ENCODE data around the gene KIF13A.

The KIF13A gene

GRCh38 chr6:17790489-17790888 lies 196.9 kb downstream of the KIF13A start:
- no peaks in the 10 kb centered on the region for H3K27me3 ChIP-seq (ENCODE audit: low read depth, low read length)
- H3K9ac ChIP-seq (ENCODE audit: low read length) = no peak overlapping the region
- no peak overlapping the region for H3K27ac ChIP-seq (ENCODE audit: low read length)
- no peak overlapping the region for H3K4me2 ChIP-seq (ENCODE audit: low read length)
- TF ChIP-seq EZH2phosphoT487 (IDR thresholded peaks at IDR 0.05; ENCODE audit: low read depth) (no peak), CTCF (IDR thresholded peaks at IDR 0.05; ENCODE audit: low read depth, low read length) (no peak)
- no peaks in the 10 kb centered on the region for H3K4me1 ChIP-seq (ENCODE audit: low read length)
- H3K4me3 ChIP-seq (ENCODE audit: low read length) = no peak overlapping the region
- H3K9me3 ChIP-seq (ENCODE audit: insufficient read depth, low read length) = no peaks in the 10 kb centered on the region
- no peak overlapping the region for H2AFZ ChIP-seq (ENCODE audit: low read depth, low read length)
- H3K36me3 ChIP-seq (replicated peaks; ENCODE audit: low read depth, low read length) = no peaks in the 10 kb centered on the region
- no peaks in the 10 kb centered on the region for H3K79me2 ChIP-seq (ENCODE audit: low read length)
- H4K20me1 ChIP-seq (ENCODE audit: insufficient read depth, low read length) = no peaks in the 10 kb centered on the region

- no peak overlapping the region for H3K4me2 ChIP-seq (ENCODE audit: low read length)
- H3K36me3 ChIP-seq (replicated peaks; ENCODE audit: low read depth, low read length) = no peaks in the 10 kb centered on the region
- no peak overlapping the region for H2AFZ ChIP-seq (ENCODE audit: low read depth, low read length)
- TF ChIP-seq CTCF (IDR thresholded peaks at IDR 0.05; ENCODE audit: low read depth, low read length) (no peak), EZH2phosphoT487 (IDR thresholded peaks at IDR 0.05; ENCODE audit: low read depth) (no peak)
- no peak overlapping the region for H3K9ac ChIP-seq (ENCODE audit: low read length)
- H3K4me3 ChIP-seq (ENCODE audit: low read length) = no peak overlapping the region
- no peaks in the 10 kb centered on the region for H3K4me1 ChIP-seq (ENCODE audit: low read length)
- H4K20me1 ChIP-seq (ENCODE audit: insufficient read depth, low read length) = no peaks in the 10 kb centered on the region
- no peaks in the 10 kb centered on the region for H3K9me3 ChIP-seq (ENCODE audit: insufficient read depth, low read length)
- H3K27ac ChIP-seq (ENCODE audit: low read length) = no peak overlapping the region
- H3K79me2 ChIP-seq (ENCODE audit: low read length) = no peaks in the 10 kb centered on the region
- H3K27me3 ChIP-seq (ENCODE audit: low read depth, low read length) = no peaks in the 10 kb centered on the region
These were observed 202.2 kb downstream of the KIF13A start for GRCh38 chr6:17785094-17785787.

GRCh38 chr6:17780061-17780460 lies 207.4 kb downstream of the KIF13A start:
- Histone ChIP-seq H3K36me3 (replicated peaks; ENCODE audit: low read depth, low read length) (no peaks in the 10 kb centered on the region), H4K20me1 (ENCODE audit: insufficient read depth, low read length) (no peaks in the 10 kb centered on the region), H3K27me3 (ENCODE audit: low read depth, low read length) (no peaks in the 10 kb centered on the region), H3K79me2 (ENCODE audit: low read length) (no peaks in the 10 kb centered on the region), H3K4me1 (ENCODE audit: low read length) (no peaks in the 10 kb centered on the region), H3K4me2 (ENCODE audit: low read length) (no peak overlapping the region), H3K9me3 (ENCODE audit: insufficient read depth, low read length) (no peaks in the 10 kb centered on the region), H3K4me3 (ENCODE audit: low read length) (no peak overlapping the region), H3K9ac (ENCODE audit: low read length) (no peak overlapping the region), H3K27ac (ENCODE audit: low read length) (no peak overlapping the region), H2AFZ (ENCODE audit: low read depth, low read length) (no peak overlapping the region)
- TF ChIP-seq CTCF (IDR thresholded peaks at IDR 0.05; ENCODE audit: low read depth, low read length) = no peak
- TF ChIP-seq EZH2phosphoT487 (IDR thresholded peaks at IDR 0.05; ENCODE audit: low read depth) = no peak

GRCh38 chr6:17771609-17772008 lies 215.8 kb downstream of the KIF13A start:
- no peak overlapping the region for H2AFZ ChIP-seq (ENCODE audit: low read depth, low read length)
- H3K36me3 ChIP-seq (replicated peaks; ENCODE audit: low read depth, low read length) = no peaks in the 10 kb centered on the region
- no peak overlapping the region for H3K27ac ChIP-seq (ENCODE audit: low read length)
- TF ChIP-seq EZH2phosphoT487 (IDR thresholded peaks at IDR 0.05; ENCODE audit: low read depth) (no peak), CTCF (IDR thresholded peaks at IDR 0.05; ENCODE audit: low read depth, low read length) (no peak)
- no peak overlapping the region for H3K9ac ChIP-seq (ENCODE audit: low read length)
- no peak overlapping the region for H3K4me3 ChIP-seq (ENCODE audit: low read length)
- no peaks in the 10 kb centered on the region for H3K79me2 ChIP-seq (ENCODE audit: low read length)
- H3K9me3 ChIP-seq (ENCODE audit: insufficient read depth, low read length) = no peaks in the 10 kb centered on the region
- H3K27me3 ChIP-seq (ENCODE audit: low read depth, low read length) = no peaks in the 10 kb centered on the region
- H4K20me1 ChIP-seq (ENCODE audit: insufficient read depth, low read length) = no peaks in the 10 kb centered on the region
- H3K4me1 ChIP-seq (ENCODE audit: low read length) = no peaks in the 10 kb centered on the region
- H3K4me2 ChIP-seq (ENCODE audit: low read length) = no peak overlapping the region
